ENCODE data around the gene PTPN1. TPM values are rescaled to one million over a fixed set of nuclear protein-coding genes. Genes with fewer than 3 reads are reported as not detected.

The PTPN1 gene
- polyA plus RNA-seq, 4 donors, result 22.1 to 33.4 (median 32.0) TPM

DNA sequence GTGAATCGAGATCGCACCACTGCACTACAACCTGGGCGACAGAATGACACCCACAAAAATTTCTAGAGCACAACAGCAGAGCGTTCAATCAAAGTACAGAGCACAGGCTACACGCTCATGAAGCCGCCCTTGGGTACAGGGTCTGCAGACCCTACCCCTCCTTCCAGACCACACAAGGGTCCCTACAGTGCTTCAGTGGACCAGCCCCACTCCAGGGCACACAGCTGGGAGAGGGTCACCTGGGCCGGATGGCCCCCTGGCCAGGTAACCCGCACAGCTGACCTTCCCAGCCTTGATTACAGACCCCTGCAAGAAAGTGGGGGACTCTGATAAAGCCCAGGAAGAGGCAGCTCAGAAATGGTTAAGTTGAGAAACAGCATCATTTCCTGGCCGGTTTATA is 117.6 kb downstream of the PTPN1 start:
- DNase-seq (ENCODE audit: low read depth in 4 of 4, low spot score in 3 of 4), result no peak

DNA sequence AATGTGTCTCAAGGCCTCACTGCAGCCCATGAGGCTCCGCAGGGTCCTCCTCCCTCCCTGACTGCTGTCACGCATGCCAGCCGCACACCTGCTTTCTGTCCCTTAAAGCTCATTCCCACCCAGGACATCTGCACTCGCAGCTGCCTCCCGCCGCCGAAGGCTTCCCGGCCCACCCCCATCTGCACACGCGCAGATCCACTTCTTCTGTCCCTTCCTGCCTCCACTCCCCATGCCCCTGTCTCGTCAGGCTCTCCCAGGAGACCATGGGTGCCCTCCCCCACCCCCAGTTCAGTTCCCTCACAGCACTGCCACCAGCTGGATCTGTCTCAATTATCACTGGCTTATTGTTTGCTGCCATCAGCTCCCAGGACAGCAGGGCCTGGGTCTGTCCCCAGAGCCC is 118.1 kb downstream of the PTPN1 start:
- DNase-seq (ENCODE audit: low read depth in 4 of 4, low spot score in 3 of 4), result no peak

DNA sequence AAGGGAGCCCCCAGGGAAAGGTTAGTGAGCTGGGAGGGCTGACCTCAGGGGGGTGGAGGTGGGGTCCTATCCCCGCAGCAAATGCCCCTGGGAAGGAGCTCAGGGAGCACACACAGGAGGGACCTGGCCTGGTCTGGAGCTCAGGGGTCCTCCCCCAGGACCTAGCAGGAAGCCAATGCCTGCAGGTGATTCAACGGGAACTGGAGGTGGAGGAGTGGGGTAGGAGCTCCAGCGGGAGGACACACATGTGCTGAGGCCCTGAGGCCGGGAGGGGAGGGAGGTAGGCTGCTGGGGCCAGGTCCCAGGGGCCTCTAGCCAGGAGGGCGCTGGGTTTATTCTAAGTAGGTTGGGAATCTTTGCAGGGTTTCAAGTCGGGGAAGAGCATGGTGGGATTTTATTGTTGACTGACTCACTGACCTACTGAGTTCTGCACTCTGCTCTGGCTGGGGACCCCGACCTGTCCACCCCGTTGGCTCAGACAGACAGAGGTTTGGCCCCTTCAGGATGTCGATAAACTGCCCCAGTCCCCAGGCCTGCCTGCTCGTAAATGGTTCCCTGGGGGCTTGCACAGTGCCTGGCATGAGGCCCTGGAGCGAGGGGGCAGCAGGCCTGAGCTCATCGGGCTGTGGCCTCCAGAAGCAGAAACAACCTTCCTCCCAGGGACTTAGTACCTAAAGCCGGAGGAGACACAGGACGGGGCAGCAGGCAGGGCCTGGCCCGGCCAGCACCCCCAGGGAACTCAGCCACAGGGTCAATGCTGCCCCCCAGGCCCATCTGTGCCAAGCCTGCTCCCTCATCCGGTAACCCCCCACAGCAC is 118.9 kb downstream of the PTPN1 start:
- DNase-seq (ENCODE audit: low read depth in 4 of 4, low spot score in 3 of 4), result no peak

DNA sequence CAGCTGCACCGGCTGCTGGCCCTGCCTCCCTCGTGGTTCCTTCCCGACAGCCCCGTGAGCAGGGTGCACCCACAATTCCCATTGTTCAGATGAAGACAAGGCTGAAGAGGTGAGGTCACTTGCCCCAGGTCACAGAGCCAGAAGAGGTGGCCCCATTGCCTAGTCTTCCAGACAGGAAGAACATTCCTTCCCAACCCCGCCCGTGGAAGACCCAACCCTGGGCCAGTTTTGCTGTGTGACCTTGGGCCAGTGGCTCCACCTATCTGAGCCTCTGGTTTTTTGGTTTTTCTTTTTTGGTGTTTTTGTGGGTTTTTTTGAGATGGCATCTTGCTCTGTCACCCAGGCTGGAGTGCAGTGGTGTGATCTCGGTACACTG is 119.5 kb downstream of the PTPN1 start:
- DNase-seq (ENCODE audit: low read depth in 4 of 4, low spot score in 3 of 4), result no peak

DNA sequence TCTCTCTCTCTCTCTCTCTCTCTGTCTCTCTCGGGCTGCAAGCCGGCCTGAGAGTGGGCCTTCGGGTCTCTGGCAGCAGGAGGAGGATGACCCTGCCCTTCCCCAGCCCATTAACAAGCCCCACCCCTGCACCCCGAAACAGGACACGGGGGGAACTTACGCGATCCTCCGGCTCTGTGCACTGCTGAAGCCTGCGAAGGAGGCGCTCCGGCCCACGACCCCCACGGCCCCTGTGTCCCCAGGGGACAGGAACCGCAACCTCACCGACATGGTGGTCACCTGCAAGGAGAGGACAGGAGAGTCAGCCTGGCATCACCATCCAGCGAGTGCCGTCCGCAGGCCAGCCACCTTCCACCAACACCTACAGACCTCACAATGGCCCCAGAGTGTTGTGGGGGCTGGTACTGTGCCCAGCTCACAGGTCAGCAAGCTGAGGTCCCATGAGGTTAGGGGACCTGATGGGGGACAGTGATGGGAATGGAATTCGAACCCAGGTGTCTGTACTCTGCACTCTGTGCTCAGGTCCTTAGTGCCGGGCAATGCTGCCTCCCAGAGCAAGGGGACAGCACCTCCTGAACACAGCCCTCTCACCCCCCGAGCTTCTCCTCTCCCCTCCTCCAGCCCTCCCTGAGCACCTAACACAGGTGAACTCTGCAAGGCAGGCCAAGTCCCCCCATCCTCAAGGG is 120.5 kb downstream of the PTPN1 start:
- no peak for DNase-seq (ENCODE audit: low read depth in 4 of 4, low spot score in 3 of 4)

DNA sequence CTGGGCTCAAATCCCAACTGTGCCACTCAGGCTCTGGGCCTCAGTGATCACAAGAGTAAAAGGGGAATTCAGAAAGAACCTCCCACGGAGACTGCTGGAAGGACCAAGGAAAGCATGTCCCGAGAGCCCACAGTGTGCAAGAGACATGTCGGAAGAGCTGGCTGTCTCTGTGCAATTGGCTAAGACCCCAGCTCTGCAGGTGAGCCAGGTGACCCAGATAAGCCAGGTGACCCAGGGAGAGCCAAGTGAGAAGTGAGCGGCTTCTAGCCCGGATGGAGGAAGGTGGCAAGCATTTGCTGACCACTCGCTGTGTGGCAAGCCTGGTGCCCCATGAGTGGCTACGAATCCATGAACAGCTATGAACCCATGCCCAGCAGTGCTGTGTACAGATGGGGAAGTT is 122.1 kb downstream of the PTPN1 start:
- no peak for DNase-seq (ENCODE audit: low read depth in 4 of 4, low spot score in 3 of 4)

DNA sequence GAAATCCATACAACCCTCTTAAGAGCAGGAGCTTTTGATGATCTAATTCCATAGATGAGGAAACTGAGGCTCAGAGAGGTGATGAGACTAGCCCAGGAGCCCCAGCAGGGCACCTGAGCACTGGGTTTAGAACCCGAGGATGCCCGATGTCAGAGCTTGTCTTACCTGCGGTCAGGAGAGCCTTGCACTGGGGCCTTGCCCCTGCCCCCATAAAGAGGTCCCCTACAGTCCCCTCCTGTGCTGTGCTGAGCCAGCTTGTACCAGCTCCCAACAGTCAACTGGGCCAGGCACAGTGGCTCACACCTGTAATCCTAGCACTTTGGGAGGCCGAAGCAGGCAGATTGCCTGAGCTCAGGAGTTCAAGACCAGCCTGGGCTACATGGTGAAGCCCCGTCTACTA is 122.5 kb downstream of the PTPN1 start:
- no peak for DNase-seq (ENCODE audit: low read depth in 4 of 4, low spot score in 3 of 4)

DNA sequence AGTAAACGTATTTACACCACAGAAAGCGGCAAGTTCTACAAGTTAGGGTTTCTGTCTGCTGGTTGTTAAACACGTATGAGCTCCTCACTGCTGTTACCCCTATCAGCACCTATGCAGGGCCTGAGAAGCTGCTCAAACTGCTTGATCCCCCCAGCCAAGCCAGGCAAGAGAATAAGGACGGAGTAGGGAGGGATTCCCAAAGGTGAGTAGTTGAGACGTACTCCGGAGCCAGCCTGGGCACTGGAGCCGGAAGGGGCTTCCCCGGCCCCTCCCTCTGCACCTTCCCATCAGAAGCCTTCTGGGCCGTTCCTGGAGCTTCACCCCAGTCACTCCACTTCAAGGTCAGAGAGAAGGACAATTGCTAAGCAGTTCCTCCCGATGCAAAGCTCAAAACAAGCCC is 123.2 kb downstream of the PTPN1 start:
- no peak for DNase-seq (ENCODE audit: low read depth in 4 of 4, low spot score in 3 of 4)

DNA sequence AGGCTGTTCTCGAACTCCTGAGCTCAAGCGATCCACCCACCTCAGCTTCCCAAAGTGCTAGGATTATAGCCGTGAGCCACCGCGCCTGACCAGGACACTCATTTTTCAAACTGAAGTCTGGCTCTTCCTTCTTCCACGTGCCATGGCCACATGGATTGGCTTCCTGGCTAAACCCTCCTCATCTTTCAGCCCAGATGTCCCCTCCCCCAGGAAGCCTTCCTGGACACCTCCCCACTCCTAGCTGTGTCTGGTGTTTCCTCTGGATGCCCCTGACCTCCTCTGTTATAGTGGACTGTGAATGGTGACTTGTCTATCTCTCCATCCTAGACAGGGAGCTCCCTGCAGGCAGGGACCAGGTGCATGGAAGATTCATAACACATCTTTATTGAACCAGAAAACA is 124.0 kb downstream of the PTPN1 start:
- DNase-seq (ENCODE audit: low read depth in 4 of 4, low spot score in 3 of 4), result no peak

Other genes with a start within 250 kb of the PTPN1 start
- 1 to 10 TPM; 3.8 to 8.9 (median 5.7) TPM for gene RIPOR3, start 181.2 kb downstream of the PTPN1 start, polyA plus RNA-seq (ENCODE audit: insufficient read length in 4 of 4)
- gene PARD6B, start 221.2 kb downstream of the PTPN1 start, polyA plus RNA-seq (ENCODE audit: insufficient read length in 4 of 4), result 10 to 100 TPM in 3 of 4 donors, 1 to 10 TPM in 1; 1.3 to 28.0 (median 23.9) TPM

All from left renal pelvis (tissue), 4 donors.